GM21825 (cell line): ENCODE results near the gene C1orf167.
A peak's percentile ranks its signal among the peaks of the same experiment; 100 is the strongest.
"Not testable (repeated sequence)": the region's sequence is repeated elsewhere in the genome, so short reads cannot be mapped to it uniquely, and the experiment has no call there.

ENCODE experiments used
- ATAC-seq: cut with Tn5 transposase; IDR thresholded peaks from one replicate; pipeline ENCODE4 v1.9.1; 2021; ENCODE audit warnings: mild to moderate bottlenecking, moderate library complexity; ENCODE audit not compliant: unreplicated experiment

C1orf167 gene

DNA sequence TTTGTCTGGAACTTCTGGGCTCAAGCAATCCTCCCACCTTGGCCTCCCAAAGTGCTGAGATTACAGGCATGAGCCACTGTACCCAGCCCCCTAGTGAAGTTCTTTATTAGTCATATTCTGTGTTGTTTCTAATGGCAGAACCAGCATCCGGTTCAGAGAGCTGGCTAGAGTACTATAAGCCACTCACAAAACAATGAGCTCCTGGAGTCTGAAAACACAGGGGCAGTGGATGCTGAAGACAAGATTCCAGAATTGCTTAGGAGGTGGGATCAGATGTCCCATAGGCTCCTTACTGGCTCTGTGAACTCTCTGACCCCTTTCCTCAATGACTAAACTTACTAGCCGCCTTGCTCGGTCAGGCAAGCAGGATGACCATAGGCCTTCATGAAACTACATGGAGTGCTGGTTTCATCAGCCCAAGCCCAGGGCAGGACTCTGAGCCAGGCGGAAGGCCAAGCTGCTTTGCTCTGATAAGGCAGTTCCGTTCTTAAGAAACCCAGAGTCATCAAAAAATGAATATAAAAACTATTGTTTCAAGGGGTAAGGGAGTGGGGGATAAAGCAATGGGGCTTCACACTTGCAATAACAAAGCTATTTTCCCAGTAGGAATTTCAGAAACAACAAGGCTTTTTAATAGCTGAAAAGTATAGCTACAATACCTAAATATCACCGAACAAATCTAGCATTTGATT is 35.7 kb downstream of the C1orf167 start:
- no peak for ATAC-seq

DNA sequence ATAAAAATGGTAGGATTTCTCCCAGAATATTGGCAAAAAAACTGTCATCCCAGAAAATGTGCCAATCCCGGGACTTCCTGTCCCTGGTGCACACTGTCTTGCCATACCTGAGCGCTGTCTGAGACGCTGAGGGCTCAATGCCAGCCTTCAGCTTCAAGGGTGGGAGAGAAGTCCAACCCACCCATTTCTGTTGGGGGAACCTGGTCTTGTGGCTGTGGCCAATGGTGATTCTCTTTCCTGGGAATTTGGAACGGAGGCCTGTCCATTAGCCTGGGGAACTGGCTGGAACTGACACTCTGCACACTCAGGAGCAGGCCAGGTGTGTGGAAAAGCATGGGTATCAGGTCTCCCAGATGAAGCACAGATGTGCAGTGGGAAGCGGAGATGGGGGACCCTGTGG is 37.1 kb downstream of the C1orf167 start:
- no peak for ATAC-seq

DNA sequence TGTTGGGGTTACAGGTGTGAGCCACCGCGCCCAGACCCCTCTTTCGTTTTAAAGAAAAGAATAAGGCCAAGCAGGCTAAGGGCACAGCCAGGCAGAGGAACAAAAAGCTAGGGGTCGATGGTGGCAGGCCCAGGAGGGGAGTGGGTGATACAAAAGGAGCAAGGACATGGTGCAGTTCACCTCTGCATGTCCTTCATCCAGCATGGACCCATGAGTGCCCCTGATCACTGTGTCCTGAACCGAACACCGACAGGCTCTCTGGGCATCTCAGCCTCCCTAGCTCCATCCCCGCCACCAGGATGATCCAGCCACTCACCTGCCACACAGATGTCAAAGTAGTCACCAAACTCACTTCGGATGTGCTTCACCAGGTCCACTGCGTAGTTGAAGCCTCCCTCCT is 37.9 kb downstream of the C1orf167 start:
- ATAC-seq = no peak

DNA sequence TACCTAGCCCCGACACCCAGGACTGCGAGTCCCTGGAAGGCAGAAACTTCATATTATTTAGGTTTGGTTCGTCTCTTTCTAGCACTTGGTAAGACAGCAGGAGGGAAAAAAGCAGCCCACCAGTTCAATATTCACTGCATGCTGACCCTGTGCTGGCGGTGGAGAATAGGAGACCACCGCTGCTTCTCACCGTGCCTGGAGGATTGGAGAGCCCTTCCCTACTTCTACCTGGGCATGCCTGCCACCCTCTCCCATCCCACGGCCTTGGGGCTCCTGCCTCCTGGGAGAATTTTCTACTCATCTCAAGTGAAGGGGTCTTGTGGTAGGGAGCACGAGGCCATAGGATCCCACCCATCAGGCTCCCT is 38.4 kb downstream of the C1orf167 start:
- no peak for ATAC-seq

DNA sequence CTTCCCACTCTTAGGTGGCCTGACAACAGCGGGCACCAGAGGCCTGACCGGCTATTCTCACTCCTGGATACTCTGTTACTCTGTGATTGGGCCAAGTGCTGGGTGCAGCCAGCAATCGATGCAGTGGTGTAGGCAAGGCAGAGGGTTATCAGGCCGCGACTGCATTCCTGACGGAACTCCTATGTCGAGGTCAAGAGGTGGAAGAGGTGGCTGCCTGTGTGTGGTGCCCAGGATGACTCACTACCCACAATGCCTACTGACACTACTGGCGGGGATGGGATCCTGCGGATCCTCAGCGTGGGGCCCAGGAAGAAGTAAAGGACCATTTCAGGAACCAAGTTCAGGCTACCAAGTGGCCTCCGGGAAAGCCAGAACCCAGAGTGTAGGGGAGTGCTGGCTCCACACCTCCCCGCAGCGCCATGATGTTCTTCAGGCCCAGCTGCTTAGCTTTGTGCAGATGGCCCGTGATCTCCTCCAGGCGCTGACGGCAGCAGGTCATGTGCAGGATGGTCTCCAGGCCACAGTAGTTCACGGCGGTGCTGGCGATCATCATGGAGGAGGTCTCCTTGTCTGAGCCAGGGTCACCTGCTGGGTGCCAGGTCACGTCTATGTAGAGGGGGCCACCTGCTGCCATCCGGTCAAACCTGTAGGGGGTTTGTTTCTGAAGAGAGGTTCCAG is 38.9 kb downstream of the C1orf167 start:
- no peak for ATAC-seq

DNA sequence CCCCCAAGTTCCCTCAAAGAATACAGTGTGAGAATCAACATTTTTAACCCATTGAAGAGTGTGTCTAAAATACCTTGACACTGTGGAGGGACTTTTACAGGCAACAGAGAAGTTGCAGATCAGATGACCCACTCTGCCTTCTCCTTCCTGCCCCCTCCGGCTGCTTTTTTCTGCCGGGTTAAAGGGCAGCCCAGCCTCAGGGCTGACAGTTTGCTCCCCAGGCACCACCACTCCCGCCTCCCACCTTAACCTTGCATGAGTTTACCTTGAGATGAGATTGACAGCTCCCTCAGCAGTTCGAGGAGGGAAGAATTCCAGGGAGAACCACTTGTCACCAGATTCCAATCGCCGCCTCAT is 40.6 kb downstream of the C1orf167 start:
- ATAC-seq = no peak

DNA sequence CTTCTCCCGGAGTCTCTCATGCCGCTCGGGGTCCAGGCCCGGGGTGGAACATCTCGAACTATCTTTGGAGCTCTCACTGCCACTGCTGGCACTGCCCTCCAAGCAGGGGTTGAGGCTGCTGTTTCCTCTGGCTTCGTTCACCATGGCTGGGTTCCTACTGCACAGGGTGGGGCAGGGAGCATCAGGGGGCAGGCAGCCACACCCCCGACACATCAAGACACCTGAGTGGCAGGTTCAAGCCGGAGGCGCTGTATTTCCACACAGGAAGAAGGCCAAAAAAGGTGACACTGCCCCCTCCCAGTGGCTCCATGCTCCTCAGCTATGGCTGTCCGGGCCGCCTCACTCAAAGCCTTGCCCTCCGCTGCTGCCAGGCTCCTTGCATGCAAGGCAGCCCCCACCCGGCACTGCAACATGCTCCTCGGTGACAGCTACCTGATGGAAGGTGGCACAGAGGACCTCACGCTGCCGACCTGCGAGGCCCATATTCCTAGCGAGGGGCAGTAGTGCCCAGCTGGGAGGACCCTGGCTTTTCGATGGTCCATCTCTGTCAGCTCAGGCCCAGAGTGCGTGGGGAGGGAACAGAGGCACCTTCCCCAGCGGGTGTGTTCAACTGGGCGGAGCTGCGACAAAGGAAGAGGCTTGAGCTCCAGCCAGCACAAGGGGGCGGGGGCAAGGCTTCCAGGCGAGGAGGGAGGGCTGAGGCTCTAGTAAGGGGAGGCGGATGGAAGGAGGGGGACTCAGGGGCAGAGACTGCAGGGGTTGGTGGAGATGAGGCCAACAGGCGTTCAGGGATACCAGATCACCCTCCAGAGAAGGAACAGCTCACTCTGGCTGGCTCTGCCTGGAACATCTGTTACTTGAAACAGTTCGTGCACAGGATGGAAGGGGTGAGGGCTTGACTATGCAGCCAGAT is 41.2 kb downstream of the C1orf167 start:
- ATAC-seq = peak; percentile 27

DNA sequence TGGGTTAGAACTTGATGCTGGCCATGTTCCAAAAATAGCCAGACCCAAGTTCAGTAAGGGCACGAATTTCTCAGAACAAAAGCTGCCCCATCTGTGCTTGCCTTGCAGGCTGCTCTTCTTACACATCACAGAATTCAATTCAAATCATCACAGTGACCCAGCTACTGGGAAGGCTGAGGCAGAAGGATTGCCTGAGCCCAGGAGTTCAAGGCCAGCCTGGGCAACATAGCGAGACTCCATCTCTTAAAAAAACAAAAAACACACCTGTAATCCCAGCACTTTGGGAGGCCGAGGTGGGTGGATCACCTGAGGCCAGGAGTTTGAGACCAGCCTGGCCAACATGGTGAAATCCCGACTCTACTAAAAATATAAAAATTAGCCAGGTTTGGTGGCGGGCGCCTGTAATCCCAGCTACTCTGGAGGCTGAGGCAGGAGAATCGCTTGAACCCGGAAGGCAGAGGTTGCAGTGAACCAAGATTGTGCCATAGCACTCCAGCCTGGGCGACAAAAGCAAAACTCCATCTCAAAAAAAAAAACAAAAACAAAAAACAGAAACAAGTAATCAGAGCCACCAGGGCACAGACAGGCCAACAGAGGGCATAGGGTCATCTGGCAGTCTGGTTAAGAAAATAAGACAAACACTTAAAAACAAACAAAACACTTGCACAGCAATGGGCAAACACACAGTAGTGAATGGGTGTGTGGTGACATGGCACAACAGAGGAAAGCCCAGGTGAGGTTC is 42.1 kb downstream of the C1orf167 start:
- not testable (repeated sequence) for ATAC-seq

DNA sequence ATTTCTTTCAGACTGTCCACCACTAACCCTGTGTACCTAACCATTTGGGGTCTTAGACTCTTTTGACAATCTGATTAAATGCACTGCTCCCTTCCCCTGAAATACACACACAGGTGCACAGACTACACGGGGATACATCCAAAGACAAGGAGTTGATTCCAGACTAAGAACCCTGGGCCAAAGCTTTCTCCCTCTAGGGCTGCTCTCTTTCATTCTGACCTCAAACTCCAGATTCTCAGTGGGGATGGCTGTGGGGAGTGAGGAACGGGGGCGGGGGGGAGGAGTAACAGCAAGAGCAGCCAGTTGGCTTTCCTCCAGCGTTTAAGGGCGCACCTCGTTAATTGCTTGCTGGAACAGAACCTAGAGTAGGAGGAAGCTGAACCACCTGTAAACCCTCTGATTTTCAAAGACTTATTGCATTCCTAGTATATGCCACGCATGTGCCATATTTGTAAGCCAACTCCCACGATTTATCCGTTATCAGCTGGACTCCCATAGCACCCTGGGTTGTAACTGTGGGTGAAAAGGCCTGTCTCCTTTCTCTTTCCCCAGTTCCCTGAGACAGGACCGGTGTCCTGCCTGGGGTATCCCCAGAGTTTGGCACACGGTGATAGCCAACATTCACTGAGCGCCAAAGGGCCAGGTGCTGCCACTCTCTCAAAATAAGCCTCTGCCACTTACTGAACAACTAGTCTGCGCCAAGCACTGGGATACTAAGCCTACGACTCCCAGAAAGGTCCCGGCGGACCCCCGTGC is 42.9 kb downstream of the C1orf167 start:
- no peak for ATAC-seq

DNA sequence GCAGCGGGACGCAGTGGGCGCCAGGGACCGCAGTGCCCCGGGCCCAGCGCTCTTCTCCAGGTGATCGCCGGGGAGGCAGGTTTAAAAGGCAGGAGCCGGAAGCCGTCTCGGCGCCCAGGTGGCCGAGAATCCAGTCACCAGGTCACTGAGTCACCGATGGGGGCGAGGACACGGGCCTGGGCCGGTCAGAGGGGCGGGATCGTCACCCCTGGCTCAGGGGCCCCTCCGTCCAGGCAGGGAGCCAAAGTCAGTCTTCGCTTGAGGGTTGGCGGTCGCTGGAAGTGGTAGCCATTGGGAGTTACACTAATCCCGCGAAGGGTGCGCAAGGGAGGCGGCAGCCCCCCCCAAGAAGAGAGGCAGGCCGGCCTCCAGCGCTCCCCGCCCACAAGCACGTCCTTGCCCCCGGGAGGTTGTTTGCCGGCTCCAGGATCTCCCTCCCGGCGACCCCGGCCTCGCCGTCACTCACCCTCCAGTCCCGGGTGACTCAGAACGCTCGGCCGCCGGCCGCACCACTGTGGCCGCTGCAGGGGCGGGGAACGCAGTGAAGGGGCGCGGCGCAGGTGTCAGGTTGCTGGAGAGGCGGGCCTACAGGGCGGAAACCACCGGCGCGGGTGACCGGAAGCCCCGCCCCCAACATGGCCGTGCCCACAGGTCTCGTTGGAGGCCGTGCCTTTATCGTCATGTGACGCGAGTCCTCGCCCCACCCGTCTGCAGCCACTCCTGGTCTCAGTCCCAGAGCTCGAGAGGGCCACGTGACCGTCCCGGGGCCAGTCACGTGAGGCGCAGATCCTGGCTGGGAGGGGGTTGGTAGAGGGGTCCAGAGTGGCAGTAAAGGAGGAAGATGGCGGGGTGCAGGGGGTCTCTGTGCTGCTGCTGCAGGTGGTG is 43.7 kb downstream of the C1orf167 start, which contains the start of the genes CLCN6 and MTHFR:
TSS of gene CLCN6 (plus strand) at position 770 of the 885 bp plus-strand sequence. CDS start at position 842, 72 bp downstream.
TSS of gene MTHFR (minus strand) at position 543 of the 885 bp plus-strand sequence. CDS start 2,848 bp downstream, outside the sequence.
- ATAC-seq = peak; percentile 74

DNA sequence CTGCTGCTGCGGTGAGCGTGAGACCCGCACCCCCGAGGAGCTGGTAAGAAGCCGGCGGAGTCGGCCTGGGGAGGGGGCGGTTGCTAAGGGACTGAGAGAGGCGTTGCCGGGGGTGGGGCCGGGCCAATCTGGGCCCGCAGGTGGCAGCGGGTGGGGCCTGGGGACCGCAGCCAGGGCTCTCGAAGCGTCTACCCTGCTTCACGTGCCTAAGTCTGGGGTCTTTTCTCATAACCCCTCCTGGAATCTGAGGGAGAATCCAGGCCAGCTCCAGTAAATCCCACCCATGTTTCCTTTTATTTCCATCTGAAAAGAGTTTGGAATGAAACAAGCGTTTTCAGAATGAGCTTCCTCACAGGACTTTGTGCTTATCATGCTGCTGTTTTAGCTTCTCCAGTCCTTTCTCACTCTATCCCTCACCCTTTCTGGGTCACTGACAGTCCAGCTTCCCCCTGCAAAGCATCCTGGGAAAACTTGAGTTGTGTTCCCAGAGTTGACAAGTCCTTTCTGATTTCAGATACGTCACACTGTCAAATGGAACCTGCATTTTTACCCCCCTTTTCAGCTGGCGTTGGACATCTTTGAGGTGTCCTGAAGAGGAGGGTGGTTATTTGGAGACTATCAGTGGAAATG is 44.4 kb downstream of the C1orf167 start:
- peak; percentile 33 for ATAC-seq

DNA sequence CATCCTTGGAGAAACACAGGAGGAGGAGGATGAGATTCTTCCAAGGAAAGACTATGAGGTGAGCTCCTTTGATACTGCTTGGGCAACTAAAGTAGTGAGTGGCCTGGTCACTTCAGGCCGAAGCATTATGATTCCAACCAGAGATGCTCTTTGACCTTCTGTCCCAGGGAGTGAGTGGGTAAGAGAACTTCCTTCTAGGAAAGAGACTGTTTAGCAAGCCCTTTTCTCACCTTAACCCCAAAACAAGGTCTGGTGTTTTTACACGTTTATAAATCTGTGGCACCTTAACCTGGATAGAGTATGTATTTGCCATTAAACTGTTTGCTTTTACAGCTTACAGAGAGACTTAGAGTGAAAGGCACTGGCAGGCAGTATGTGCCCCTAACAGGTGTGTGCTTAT is 45.1 kb downstream of the C1orf167 start:
- no peak for ATAC-seq

DNA sequence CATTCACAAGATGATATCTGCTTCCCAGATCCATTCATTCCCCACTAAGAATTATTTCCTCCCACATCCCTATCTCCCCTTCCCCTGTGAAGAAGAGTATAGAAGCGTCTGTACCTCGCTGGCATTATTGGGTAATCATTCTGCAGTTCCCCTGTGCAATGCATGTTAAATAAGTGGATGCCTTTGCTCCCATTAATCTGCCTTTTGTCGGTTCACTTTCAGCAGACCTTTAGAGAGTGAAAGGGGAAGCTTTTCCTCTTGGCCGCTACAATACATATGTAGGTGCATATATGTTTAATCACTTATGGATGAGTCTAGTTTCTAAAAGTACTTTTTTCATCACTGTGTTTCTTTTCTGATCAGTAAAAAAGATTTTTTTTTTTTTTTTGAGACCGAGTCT is 51.0 kb downstream of the C1orf167 start:
- no peak for ATAC-seq

DNA sequence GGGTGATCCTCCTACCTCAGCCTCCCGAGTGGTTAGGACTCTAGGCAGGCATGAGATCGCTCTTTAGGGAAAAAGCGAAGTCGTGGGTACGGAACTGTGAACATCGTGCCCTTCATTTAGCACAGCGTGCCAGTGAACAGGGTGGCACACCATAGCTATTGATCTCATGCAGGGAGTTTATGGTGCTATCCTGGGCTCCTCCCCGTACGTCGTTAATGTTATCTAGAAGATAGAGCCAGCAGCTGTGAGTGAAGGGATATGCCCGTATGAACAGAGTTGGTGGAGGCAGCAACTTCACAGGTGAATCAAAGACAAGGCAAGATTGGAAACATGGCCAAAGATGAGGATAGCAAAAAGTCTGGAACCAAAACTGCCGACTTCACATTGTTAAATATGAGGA is 55.2 kb downstream of the C1orf167 start:
- ATAC-seq = no peak

DNA sequence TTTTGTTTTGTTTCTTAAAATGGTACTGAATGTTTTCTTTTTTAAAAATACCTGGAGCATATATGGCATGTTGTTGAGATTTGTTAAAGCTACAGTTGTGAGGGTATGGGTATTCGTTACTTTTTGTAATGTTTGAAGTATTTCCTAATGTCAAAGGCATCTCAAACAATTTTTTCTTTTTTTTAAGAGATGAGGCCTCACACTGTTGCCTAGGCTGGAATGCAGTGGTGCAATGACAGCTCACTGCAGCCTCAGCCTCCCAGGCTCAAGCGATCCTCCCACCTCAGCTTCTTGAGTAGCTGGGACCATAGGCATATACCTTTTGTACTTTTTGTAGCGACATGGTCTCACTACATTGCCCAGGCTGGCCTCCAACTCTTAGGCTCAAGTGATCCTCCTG is 60.1 kb downstream of the C1orf167 start:
- no peak for ATAC-seq

DNA sequence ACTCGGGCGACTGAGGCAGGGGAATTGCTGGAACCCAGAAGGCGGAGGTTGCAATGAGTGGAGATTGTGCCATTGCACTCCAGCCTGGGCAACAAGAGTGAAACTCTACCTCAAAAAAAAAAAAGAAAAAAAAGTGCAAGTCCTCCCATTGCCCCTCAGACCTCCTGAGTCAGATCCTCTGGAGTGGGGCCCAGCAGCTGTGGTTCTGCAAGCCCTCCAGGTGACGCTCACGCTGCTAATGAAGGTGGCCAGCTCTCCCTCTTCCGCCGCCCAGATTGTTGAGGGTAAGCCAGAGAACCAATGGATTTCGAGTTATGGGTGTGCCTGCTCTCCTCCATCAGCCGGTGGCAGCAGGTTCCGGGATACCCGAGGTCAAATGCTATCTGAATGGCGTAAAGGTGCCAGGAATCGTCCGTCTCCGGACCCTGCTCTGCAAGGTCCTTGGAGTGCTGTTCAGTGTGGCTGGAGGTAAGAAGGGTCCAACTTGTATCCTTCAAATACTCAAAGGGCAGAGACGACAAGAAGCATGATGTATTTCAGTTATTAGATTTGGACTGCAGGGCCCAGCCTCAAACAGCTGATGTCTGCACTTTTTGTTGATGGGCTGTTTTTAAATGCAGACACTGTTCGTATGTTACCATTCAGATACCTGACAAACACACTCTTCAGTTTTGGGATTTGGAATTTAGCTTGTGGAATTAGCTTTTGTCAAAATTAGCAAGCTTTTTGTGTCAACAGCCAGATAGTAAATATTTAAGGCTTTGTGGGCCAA is 61.6 kb downstream of the C1orf167 start:
- ATAC-seq = no peak

DNA sequence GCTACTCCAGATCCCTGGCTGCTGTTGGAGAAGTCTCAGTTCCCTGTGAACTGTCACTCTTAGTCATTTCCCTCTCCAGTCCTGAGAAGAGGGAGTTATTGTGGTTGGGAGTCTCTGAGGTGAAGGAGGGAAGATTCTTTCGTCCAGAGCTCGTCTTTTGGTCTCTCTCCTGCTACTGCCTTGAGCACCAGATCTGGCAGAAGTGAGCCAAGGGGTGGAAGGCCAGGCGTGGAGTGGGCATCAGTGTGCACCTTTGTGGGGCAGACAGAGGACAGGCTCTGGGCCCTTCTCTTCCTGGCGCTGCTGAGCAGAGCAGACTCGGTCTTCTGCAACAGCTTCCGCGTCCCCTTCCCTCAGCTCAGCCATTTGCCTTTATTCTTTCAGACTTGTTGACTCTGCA is 63.1 kb downstream of the C1orf167 start:
- ATAC-seq = no peak

DNA sequence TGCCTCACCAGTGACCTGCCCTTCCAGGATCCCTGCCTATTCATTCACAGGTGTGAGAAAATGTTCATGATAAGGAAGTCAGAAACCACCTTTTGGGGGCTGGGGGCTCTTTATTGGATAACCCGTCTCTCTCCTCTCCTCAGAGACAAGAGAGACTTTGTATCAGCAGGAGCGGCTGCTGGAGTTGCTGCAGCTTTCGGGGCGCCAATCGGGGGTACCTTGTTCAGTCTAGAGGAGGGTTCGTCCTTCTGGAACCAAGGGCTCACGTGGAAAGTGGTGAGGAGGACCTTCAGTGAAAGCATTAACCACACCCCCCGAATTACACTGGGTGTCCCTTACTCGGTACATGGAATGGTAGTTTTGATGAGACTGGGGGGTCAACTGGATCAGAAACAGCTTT is 65.0 kb downstream of the C1orf167 start:
- ATAC-seq = no peak
